HG02763 (cell line): ENCODE results near the gene KIFC3.
"Not testable (repeated sequence)": the region's sequence is repeated elsewhere in the genome, so short reads cannot be mapped to it uniquely, and the experiment has no call there.

Experiments used
- ATAC-seq: cut with Tn5 transposase; IDR thresholded peaks from one replicate; pipeline ENCODE4 v1.9.1; 2021; ENCODE audit warnings: mild to moderate bottlenecking, moderate library complexity; ENCODE audit not compliant: unreplicated experiment

KIFC3 gene

GRCh38 chr16:57805176-57805575, 2.9 kb upstream of the KIFC3 start:
- ATAC-seq: no peak

- ATAC-seq: no peak
Measured at GRCh38 chr16:57804111-57804837, 2.0 kb upstream of the KIFC3 start.

- ATAC-seq: no peak
Measured at GRCh38 chr16:57803134-57803990, 1.1 kb upstream of the KIFC3 start.

- ATAC-seq: no peak
Measured at GRCh38 chr16:57801809-57802340, 416 bp downstream of the KIFC3 start.

GRCh38 chr16:57801098-57801808, 1.0 kb downstream of the KIFC3 start:
- ATAC-seq: no peak

- ATAC-seq: no peak
Measured at GRCh38 chr16:57800200-57801097, 1.8 kb downstream of the KIFC3 start.

- no peak for ATAC-seq
Measured at GRCh38 chr16:57799600-57800199, 2.6 kb downstream of the KIFC3 start.

GRCh38 chr16:57798953-57799599, 3.2 kb downstream of the KIFC3 start:
- ATAC-seq: no peak

- no peak for ATAC-seq
Measured at GRCh38 chr16:57798267-57798810, 4.0 kb downstream of the KIFC3 start.

GRCh38 chr16:57797526-57798266, 4.6 kb downstream of the KIFC3 start:
- ATAC-seq: no peak

GRCh38 chr16:57797216-57797525, 5.1 kb downstream of the KIFC3 start:
- ATAC-seq: no peak

GRCh38 chr16:57796014-57796413, 6.3 kb downstream of the KIFC3 start:
- not testable (repeated sequence) for ATAC-seq

- no peak for ATAC-seq
Measured at GRCh38 chr16:57795431-57795878, 6.8 kb downstream of the KIFC3 start.

GRCh38 chr16:57794849-57795430, 7.4 kb downstream of the KIFC3 start:
- no peak for ATAC-seq

GRCh38 chr16:57791893-57792461, 10.3 kb downstream of the KIFC3 start:
- ATAC-seq: no peak

GRCh38 chr16:57791195-57791892, 10.9 kb downstream of the KIFC3 start:
- ATAC-seq: no peak

- ATAC-seq: no peak
Measured at GRCh38 chr16:57788951-57789350, 13.3 kb downstream of the KIFC3 start.
